Endothelial cell of umbilical vein (primary cell): ENCODE measurements around the gene ACTN3. TPM values are rescaled to one million over a fixed set of nuclear protein-coding genes. Genes with fewer than 3 reads are reported as not detected.

ENCODE experiments used
- BruUV-seq: library from RNA; stranded (reverse); fragments of 400-500 nt; replicated peaks from 2 replicates; lab custom pipeline; 2021; lab: Mats Ljungman, UMichigan
- CTCF ChIA-PET: fragments of 300-600, 350-600 bp; sonication (Branson Sonifier 250); formaldehyde crosslinking; loops from one replicate; lab custom pipeline; 2021; ENCODE audit warnings: antibody characterized with exemption, inconsistent platforms; lab: Charles Lee
- POLR2A ChIA-PET: fragments of 300-600, 350-600 bp; sonication (Branson Sonifier 250); formaldehyde crosslinking; loops from one replicate; lab custom pipeline; 2021; ENCODE audit warnings: antibody characterized with exemption, inconsistent platforms; lab: Charles Lee
- DNase-seq: peaks from one replicate; pipeline ENCODE4 v3.0.0-alpha.2; 2011; ENCODE audit warnings: low read depth, low spot score
- FAIRE-seq: peaks from 2 replicates; lab custom pipeline; 2011; peaks lifted over from hg19 to GRCh38; lab: Jason Lieb, UNC
- H2AFZ ChIP-seq: 2 replicates; pipeline ENCODE4 v1.6.0; 2012; ENCODE audit warnings: low read depth, low read length, control low read depth, inconsistent platforms
- H3K27ac ChIP-seq: 2 replicates; pipeline ENCODE4 v1.5.1; 2011; ENCODE audit warnings: low read depth, mild to moderate bottlenecking, control low read depth, low read length, moderate library complexity; ENCODE audit not compliant: insufficient read depth
- H3K27me3 ChIP-seq, 2 experiments: 2 replicates each; pipeline versions ENCODE4 v1.6.0 to v1.6.1; 2011; ENCODE audit warnings: low read length in 2 of 2, mixed read lengths in 1 of 2; ENCODE audit not compliant: control insufficient read depth in 2 of 2, insufficient read depth in 2 of 2
- H3K36me3 ChIP-seq, 2 experiments: 2 replicates in 1 of 2; 3 replicates in 1 of 2; pipeline ENCODE4 v1.5.1; 2011; ENCODE audit warnings: low read length in 2 of 2, mild to moderate bottlenecking in 1 of 2, moderate library complexity in 1 of 2; ENCODE audit not compliant: control insufficient read depth in 2 of 2, insufficient read depth in 2 of 2; ENCODE audit errors: extremely low read depth in 1 of 2
- H3K4me1 ChIP-seq: 3 replicates; pipeline ENCODE4 v1.5.1; 2011; ENCODE audit warnings: mild to moderate bottlenecking, low read length; ENCODE audit not compliant: control insufficient read depth, insufficient read depth; ENCODE audit errors: extremely low read depth
- H3K4me2 ChIP-seq: 2 replicates; pipeline ENCODE4 v1.6.1; 2011; ENCODE audit warnings: low read length, control low read depth, mixed read lengths; ENCODE audit not compliant: insufficient read depth
- H3K4me3 ChIP-seq, 3 experiments: fragments of 200-600 bp in 1 of 3; sonication (generic), shearing (Covaris generic) in 1 of 3; replicated peaks in 1 of 3; 2 replicates each; pipeline ENCODE4 v1.5.1; 2011 to 2016; ENCODE audit warnings: control low read depth in 3 of 3, low read length in 3 of 3, mild to moderate bottlenecking in 2 of 3, inconsistent platforms in 1 of 3, low read depth in 1 of 3, moderate library complexity in 1 of 3; ENCODE audit not compliant: insufficient read depth in 1 of 3
- H3K79me2 ChIP-seq: 2 replicates; pipeline ENCODE4 v1.6.0; 2012; ENCODE audit warnings: low read length, inconsistent platforms; ENCODE audit not compliant: control insufficient read depth, insufficient read depth
- H3K9ac ChIP-seq: replicated peaks from 2 replicates; pipeline ENCODE3; 2011; ENCODE audit warnings: low read length, control low read depth; ENCODE audit not compliant: insufficient read depth; ENCODE audit errors: extremely low read depth
- H3K9me1 ChIP-seq: replicated peaks from 3 replicates; pipeline ENCODE4 v1.6.0; 2011; ENCODE audit warnings: mild to moderate bottlenecking, low read length; ENCODE audit not compliant: control insufficient read depth, insufficient read depth; ENCODE audit errors: extremely low read depth
- H3K9me3 ChIP-seq: replicated peaks from 2 replicates; pipeline ENCODE4 v1.5.1; 2012; ENCODE audit warnings: low read length, inconsistent platforms; ENCODE audit not compliant: control insufficient read depth, insufficient read depth
- H4K20me1 ChIP-seq: replicated peaks from 2 replicates; pipeline ENCODE3; 2011; ENCODE audit warnings: mild to moderate bottlenecking, low read length; ENCODE audit not compliant: control insufficient read depth, insufficient read depth; ENCODE audit errors: extremely low read depth
- CTCF ChIP-seq, 2 donors: IDR thresholded peaks; 1 replicate in 1 of 2; 2 replicates in 1 of 2; pipeline ENCODE4 v1.5.1; 2011; ENCODE audit warnings: low read length in 2 of 2, mild to moderate bottlenecking in 2 of 2, moderate library complexity in 2 of 2, control low read depth in 1 of 2, inconsistent platforms in 1 of 2, low read depth in 1 of 2; ENCODE audit not compliant: insufficient read depth in 1 of 2; ENCODE audit errors: extremely low read depth in 1 of 2
- EZH2 ChIP-seq: IDR thresholded peaks from 2 replicates; pipeline ENCODE4 v1.6.1; 2012; ENCODE audit warnings: borderline replicate concordance, low read depth, mild to moderate bottlenecking, moderate library complexity, low read length, inconsistent platforms; ENCODE audit not compliant: severe bottlenecking
- FOS ChIP-seq: IDR thresholded peaks from 2 replicates; pipeline ENCODE4 v1.6.1; 2011; ENCODE audit warnings: mild to moderate bottlenecking, low read length, moderate library complexity, borderline replicate concordance; ENCODE audit not compliant: insufficient read depth
- GATA2 ChIP-seq: IDR thresholded peaks from 2 replicates; pipeline ENCODE4 v1.7.0; 2011; ENCODE audit warnings: low read depth, mild to moderate bottlenecking, moderate library complexity, mixed read lengths, low read length; ENCODE audit not compliant: insufficient read length, insufficient read depth
- JUN ChIP-seq: IDR thresholded peaks from 2 replicates; pipeline ENCODE4 v1.6.1; 2011; ENCODE audit warnings: borderline replicate concordance, low read depth; ENCODE audit not compliant: insufficient read length, insufficient read depth
- MAX ChIP-seq: IDR thresholded peaks from 2 replicates; pipeline ENCODE4 v1.6.1; 2011; ENCODE audit not compliant: insufficient read depth, insufficient read length
- MYC ChIP-seq: IDR thresholded peaks from one replicate; pipeline ENCODE4 v1.6.1; 2011; ENCODE audit warnings: mild to moderate bottlenecking, low read depth, low read length
- POLR2A ChIP-seq: IDR thresholded peaks from 2 replicates; pipeline ENCODE4 v1.6.1; 2012; ENCODE audit warnings: low read depth, mild to moderate bottlenecking, control low read depth, low read length
- POLR2AphosphoS5 ChIP-seq: IDR thresholded peaks from 2 replicates; pipeline ENCODE4 v1.6.1; 2012; ENCODE audit warnings: low read depth, mild to moderate bottlenecking, control low read depth, low read length, moderate library complexity; ENCODE audit not compliant: insufficient read depth
- dilution Hi-C: fragments of 300-500 bp; cut with MboI; formaldehyde crosslinking; loops from one replicate; pipeline ENCODE4 v1.15.0; 2019; ENCODE audit warnings: low sequenced_read_pairs; ENCODE audit not compliant: extremely low pct_ligation_motif_present
- intact Hi-C: fragments of 100-400 bp; cut with micrococcal nuclease; formaldehyde crosslinking; loops from one replicate; pipeline ENCODE4 v1.10.0; 2022
- polyA plus RNA-seq, 4 experiments: library from polyadenylated mRNA; depleted of rRNA in 3 of 4; stranded (reverse) in 3 of 4; unstranded in 1 of 4; fragments of >200 nt; gene quantifications; 2 replicates each; pipeline versions ENCODE4 v1.2.1 to v1.2.3, GENCODE V29; 2011 to 2012; ENCODE audit warnings: missing spikeins in 1 of 4
- total RNA-seq: library from RNA; stranded (reverse); gene quantifications from 2 replicates; pipeline ENCODE4 v1.2.3, GENCODE V29; 2021

Gene ACTN3
- total and polyA plus RNA-seq, 2 donors (not counting 3 experiments of a cell fraction or from before 2014, with no cell fraction given) = 0.17 to 0.18 TPM

- FAIRE-seq (no peak), DNase-seq (no peak)
- H3K9me3 ChIP-seq = no peaks in the 10 kb centered on the region
- H4K20me1 ChIP-seq = no peaks in the 10 kb centered on the region
- ChIA-PET POLR2A (no interaction called here), CTCF (interaction anchor here (1.2 to 1.3 kb wide), 2 partner anchors 13 to 149 kb away, joined by 3 to 4 read pairs; no protein-coding TSS in a partner anchor)
- no peaks in the 10 kb centered on the region for H3K9me1 ChIP-seq
- H3K4me2 ChIP-seq = no peak overlapping the region
- no peak overlapping the region for H3K4me3 ChIP-seq
- no peak overlapping the region for H3K27ac ChIP-seq
- TF ChIP-seq MAX (no peak), CTCF (IDR thresholded peaks at IDR 0.05; ENCODE audit: extremely low read depth in 1 of 2, insufficient read depth in 1 of 2, low read depth in 1 of 2, low read length in 2 of 2) (no peak), MYC (no peak), EZH2 (no peak), GATA2 (no peak), POLR2A (no peak), POLR2AphosphoS5 (no peak), JUN (no peak), FOS (no peak)
- BruUV-seq = no TSS peak
- intact Hi-C loops (no loop called here), dilution Hi-C loops (no loop called here)
- no peak overlapping the region for H3K9ac ChIP-seq
- no peaks in the 10 kb centered on the region for H3K27me3 ChIP-seq
- no peaks in the 10 kb centered on the region for H3K79me2 ChIP-seq
- no peaks in the 10 kb centered on the region for H3K4me1 ChIP-seq
- peaks cover 0 to 6% of the 10 kb centered on the region in 2 experiments for H3K36me3 ChIP-seq
- no peak overlapping the region for H2AFZ ChIP-seq
Observed at GRCh38 chr11:66529655-66530054, 17.0 kb upstream of the ACTN3 start.
